ENCODE results near the gene CCDC188. TPM values are rescaled to one million over a fixed set of nuclear protein-coding genes. Genes with fewer than 3 reads are reported as not detected.

CCDC188 gene
- total RNA-seq, 3 donors from 2014 or later (not counting 1 experiment from before 2014, with no cell fraction given), result 0.64 TPM; not detected in 2

DNA sequence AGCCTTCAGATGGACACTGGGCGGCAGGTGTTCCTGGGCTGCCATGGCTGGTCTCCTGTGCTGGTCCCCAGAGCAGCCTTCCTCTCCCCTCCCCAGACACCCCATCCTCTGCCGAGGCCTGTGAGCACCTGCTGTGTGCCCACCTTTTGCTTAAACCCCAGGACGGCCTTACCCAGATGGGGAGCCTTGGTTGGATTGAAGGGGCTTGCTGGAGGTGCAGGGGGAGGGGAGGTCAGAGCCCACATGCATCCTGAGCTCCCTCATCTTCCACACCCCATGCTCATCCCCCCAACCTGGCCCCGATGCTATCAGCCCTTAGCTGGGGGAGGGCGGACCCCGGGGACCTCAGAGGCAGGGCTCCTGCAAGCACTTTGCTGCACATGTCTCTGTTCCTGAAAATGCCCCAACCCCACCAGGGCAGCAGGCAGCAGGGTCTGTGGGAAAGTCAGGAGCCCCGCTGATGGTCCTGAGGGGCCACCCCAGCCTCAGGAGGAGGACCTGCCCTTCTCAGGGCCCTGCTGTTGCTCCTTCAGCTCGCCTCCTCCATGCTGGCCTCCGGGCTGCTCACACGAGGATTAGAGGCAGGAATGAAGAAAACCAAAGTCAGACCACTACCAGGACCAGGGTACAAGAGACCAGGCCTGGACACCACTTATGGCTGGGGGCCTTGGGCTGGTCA lies 41.6 kb upstream of the CCDC188 start:
- TF ChIP-seq CTCF (IDR thresholded peaks at IDR 0.05), result no peak
- Histone ChIP-seq H3K36me3 (ENCODE audit: control insufficient read depth, insufficient read depth, low read length) (no peaks in the 10 kb centered on the region), H3K27ac (ENCODE audit: low read length) (no peak overlapping the region), H3K9me3 (ENCODE audit: control insufficient read depth, insufficient read depth, low read length) (no peaks in the 10 kb centered on the region), H3K4me3 (ENCODE audit: low read length) (no peak overlapping the region), H3K27me3 (ENCODE audit: control insufficient read depth, insufficient read depth, low read length) (no peaks in the 10 kb centered on the region), H3K4me1 (ENCODE audit: control insufficient read depth, insufficient read depth, low read length) (peaks cover 4% of the 10 kb centered on the region)
- ATAC-seq (no peak), DNase-seq (no peak)
- intact Hi-C loops (cut with micrococcal nuclease), result no loop called here
- Mint-ChIP-seq H3K4me1 (peaks cover 0 to 6% of the 10 kb centered on the region in 2 donors), H3K36me3 (no peaks in the 10 kb centered on the region), H3K9me3 (no peaks in the 10 kb centered on the region), H3K4me3 (no peak overlapping the region), H3K27me3 (ENCODE audit: low read depth in 2 of 2) (no peaks in the 10 kb centered on the region), H3K27ac (no peak overlapping the region)
- WGBS (ENCODE audit: insufficient coverage), result 88% methylated on average over 8 of the region's 10 CpGs

DNA sequence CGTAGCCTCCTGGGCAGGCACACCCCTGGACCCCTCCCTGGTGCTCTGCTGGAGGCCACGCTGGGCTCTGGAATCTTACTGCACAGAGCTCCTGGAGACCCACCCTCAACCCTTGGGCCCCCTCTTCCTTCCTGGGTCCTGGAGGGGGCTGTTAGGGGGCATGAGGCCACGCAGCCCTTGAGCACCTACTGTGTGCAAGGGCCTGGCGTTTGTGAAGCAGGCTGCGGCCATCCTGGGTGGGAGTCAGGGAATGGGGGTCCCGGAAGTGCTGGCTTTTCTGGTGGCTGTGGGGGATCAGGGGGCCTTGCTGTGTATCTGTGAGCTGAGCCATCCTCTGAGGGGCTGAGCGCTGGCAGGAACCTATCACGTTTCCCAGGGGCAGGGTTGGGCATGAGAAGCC lies 40.9 kb upstream of the CCDC188 start:
- DNase-seq (no peak), ATAC-seq (no peak)
- Histone ChIP-seq H3K27me3 (ENCODE audit: control insufficient read depth, insufficient read depth, low read length) (no peaks in the 10 kb centered on the region), H3K36me3 (ENCODE audit: control insufficient read depth, insufficient read depth, low read length) (no peaks in the 10 kb centered on the region), H3K4me1 (ENCODE audit: control insufficient read depth, insufficient read depth, low read length) (peaks cover 4% of the 10 kb centered on the region), H3K27ac (ENCODE audit: low read length) (no peak overlapping the region), H3K9me3 (ENCODE audit: control insufficient read depth, insufficient read depth, low read length) (no peaks in the 10 kb centered on the region), H3K4me3 (ENCODE audit: low read length) (no peak overlapping the region)
- Mint-ChIP-seq H3K4me3 (no peak overlapping the region), H3K27me3 (ENCODE audit: low read depth in 2 of 2) (no peaks in the 10 kb centered on the region), H3K4me1 (peaks cover 0 to 6% of the 10 kb centered on the region in 2 donors), H3K27ac (no peak overlapping the region), H3K9me3 (no peaks in the 10 kb centered on the region), H3K36me3 (no peaks in the 10 kb centered on the region)
- intact Hi-C loops (cut with micrococcal nuclease), result no loop called here
- no peak for TF ChIP-seq CTCF (IDR thresholded peaks at IDR 0.05)
- 85% methylated on average over 8 of the region's 8 CpGs for WGBS (ENCODE audit: insufficient coverage)

DNA sequence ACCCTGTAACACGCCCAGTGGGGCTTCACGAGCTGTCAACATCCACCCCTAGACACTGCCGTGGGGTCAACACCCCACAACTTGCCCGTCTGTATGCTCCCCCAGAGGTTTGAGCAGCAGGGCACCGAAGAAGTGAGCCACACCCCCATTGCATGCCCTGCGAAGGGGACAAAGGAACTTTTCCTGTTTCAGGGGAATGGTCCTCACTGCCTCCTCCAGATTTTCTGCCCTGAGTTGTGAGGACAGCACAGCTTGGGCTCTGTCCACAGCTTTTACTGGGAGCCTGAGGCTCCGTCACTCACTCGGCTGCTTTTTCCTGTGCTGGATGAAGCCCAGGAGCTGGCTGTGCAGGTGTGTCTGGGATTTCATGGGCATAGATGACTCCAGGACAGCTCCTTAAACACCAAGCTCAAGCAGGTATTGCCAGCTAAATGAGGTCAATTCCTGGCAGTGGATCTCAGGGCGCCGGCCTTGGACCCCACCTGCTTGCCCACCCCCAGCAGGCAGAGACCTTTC lies 40.2 kb upstream of the CCDC188 start:
- DNase-seq (no peak), ATAC-seq (no peak)
- no peak for TF ChIP-seq CTCF (IDR thresholded peaks at IDR 0.05)
- no peak overlapping the region for H3K27ac Mint-ChIP-seq
- Histone ChIP-seq H3K4me1 (ENCODE audit: control insufficient read depth, insufficient read depth, low read length) (peaks cover 4% of the 10 kb centered on the region), H3K9me3 (ENCODE audit: control insufficient read depth, insufficient read depth, low read length) (no peaks in the 10 kb centered on the region), H3K4me3 (ENCODE audit: low read length) (no peak overlapping the region), H3K27me3 (ENCODE audit: control insufficient read depth, insufficient read depth, low read length) (no peaks in the 10 kb centered on the region), H3K27ac (ENCODE audit: low read length) (no peak overlapping the region), H3K36me3 (ENCODE audit: control insufficient read depth, insufficient read depth, low read length) (no peaks in the 10 kb centered on the region)
- H3K36me3 Mint-ChIP-seq, result no peaks in the 10 kb centered on the region
- intact Hi-C loops (cut with micrococcal nuclease), result no loop called here
- no peaks in the 10 kb centered on the region for H3K27me3 Mint-ChIP-seq (ENCODE audit: low read depth in 2 of 2)
- no peak overlapping the region for H3K4me3 Mint-ChIP-seq
- H3K9me3 Mint-ChIP-seq, result no peaks in the 10 kb centered on the region
- peaks cover 0 to 6% of the 10 kb centered on the region in 2 donors for H3K4me1 Mint-ChIP-seq
- 83% methylated on average over 10 of the region's 10 CpGs for WGBS (ENCODE audit: insufficient coverage)

GRCh38 chr22:20188567-20188877 lies 37.7 kb upstream of the CCDC188 start:
- H3K27ac ChIP-seq (ENCODE audit: low read length), result no peak overlapping the region
- Mint-ChIP-seq H3K27ac (no peak overlapping the region), H3K4me1 (peaks cover 0 to 6% of the 10 kb centered on the region in 2 donors), H3K36me3 (no peaks in the 10 kb centered on the region), H3K27me3 (ENCODE audit: low read depth in 2 of 2) (no peaks in the 10 kb centered on the region), H3K4me3 (no peak overlapping the region), H3K9me3 (no peaks in the 10 kb centered on the region)
- no peaks in the 10 kb centered on the region for H3K36me3 ChIP-seq (ENCODE audit: control insufficient read depth, insufficient read depth, low read length)
- H3K27me3 ChIP-seq (ENCODE audit: control insufficient read depth, insufficient read depth, low read length), result no peaks in the 10 kb centered on the region
- peaks cover 4% of the 10 kb centered on the region for H3K4me1 ChIP-seq (ENCODE audit: control insufficient read depth, insufficient read depth, low read length)
- DNase-seq (no peak), ATAC-seq (no peak)
- H3K9me3 ChIP-seq (ENCODE audit: control insufficient read depth, insufficient read depth, low read length), result no peaks in the 10 kb centered on the region
- intact Hi-C loops (cut with micrococcal nuclease), result no loop called here
- H3K4me3 ChIP-seq (ENCODE audit: low read length), result no peak overlapping the region
- 97% methylated on average over 6 of the region's 6 CpGs for WGBS (ENCODE audit: insufficient coverage)
- TF ChIP-seq CTCF (IDR thresholded peaks at IDR 0.05), result no peak

All from natural killer cell (primary cell).